Keratinocyte (primary cell): ENCODE data around the gene IL9R. TPM values are rescaled to one million over a fixed set of nuclear protein-coding genes. Genes with fewer than 3 reads are reported as not detected.

Experiments
- DNase-seq: peaks from one replicate; pipeline ENCODE4 v3.0.0-alpha.2; 2011; ENCODE audit warnings: low read depth, missing footprints, low spot score
- FAIRE-seq: peaks from 2 replicates; lab custom pipeline; 2011; peaks lifted over from hg19 to GRCh38; lab: Jason Lieb, UNC
- H2AFZ ChIP-seq: 2 replicates; pipeline ENCODE4 v1.6.0; 2012; ENCODE audit warnings: low read length, control low read depth, inconsistent platforms; ENCODE audit not compliant: control insufficient read depth
- H3K27ac ChIP-seq: 2 replicates; pipeline ENCODE4 v1.5.1; 2011; ENCODE audit warnings: low read length; ENCODE audit not compliant: control insufficient read depth, insufficient read depth
- H3K27me3 ChIP-seq: 3 replicates; pipeline ENCODE4 v1.6.0; 2011; ENCODE audit warnings: low read length; ENCODE audit not compliant: control insufficient read depth, insufficient read depth; ENCODE audit errors: extremely low read depth
- H3K36me3 ChIP-seq, 2 experiments: 2 replicates in 1 of 2; 3 replicates in 1 of 2; pipeline ENCODE4 v1.5.1; 2011; ENCODE audit warnings: low read length in 2 of 2, mild to moderate bottlenecking in 1 of 2; ENCODE audit not compliant: control insufficient read depth in 2 of 2, insufficient read depth in 2 of 2; ENCODE audit errors: extremely low read depth in 1 of 2
- H3K4me1 ChIP-seq: 3 replicates; pipeline ENCODE4 v1.5.1; 2011; ENCODE audit warnings: low read length; ENCODE audit not compliant: control insufficient read depth, insufficient read depth; ENCODE audit errors: extremely low read depth
- H3K4me2 ChIP-seq: 3 replicates; pipeline ENCODE4 v1.6.0; 2011; ENCODE audit warnings: low read depth, low read length; ENCODE audit not compliant: control insufficient read depth, insufficient read depth; ENCODE audit errors: extremely low read depth
- H3K4me3 ChIP-seq, 3 experiments: fragments of 200-600 bp in 1 of 3; sonication (generic) in 1 of 3; 2 replicates in 2 of 3; 3 replicates in 1 of 3; pipeline ENCODE4 v1.5.1; 2011 to 2016; ENCODE audit warnings: low read length in 3 of 3, mild to moderate bottlenecking in 3 of 3, control low read depth in 2 of 3, inconsistent platforms in 1 of 3, low read depth in 1 of 3, mixed read lengths in 1 of 3, mixed run types in 1 of 3, moderate library complexity in 1 of 3; ENCODE audit not compliant: control insufficient read depth in 2 of 3, insufficient read depth in 2 of 3; ENCODE audit errors: extremely low read depth in 1 of 3
- H3K79me2 ChIP-seq: 2 replicates; pipeline ENCODE4 v1.6.0; 2012; ENCODE audit warnings: low read length; ENCODE audit not compliant: control insufficient read depth, insufficient read depth
- H3K9ac ChIP-seq: 3 replicates; pipeline ENCODE4 v1.6.0; 2011; ENCODE audit warnings: low read length; ENCODE audit not compliant: control insufficient read depth, insufficient read depth; ENCODE audit errors: extremely low read depth
- H3K9me1 ChIP-seq: 3 replicates; pipeline ENCODE4 v1.6.0; 2011; ENCODE audit warnings: low read length; ENCODE audit not compliant: control insufficient read depth, insufficient read depth; ENCODE audit errors: extremely low read depth
- H3K9me3 ChIP-seq: 2 replicates; pipeline ENCODE4 v1.5.1; 2012; ENCODE audit warnings: low read depth, low read length; ENCODE audit not compliant: control insufficient read depth
- H4K20me1 ChIP-seq: 3 replicates; pipeline ENCODE4 v1.6.0; 2011; ENCODE audit warnings: low read length; ENCODE audit not compliant: control insufficient read depth, insufficient read depth; ENCODE audit errors: extremely low read depth
- EZH2 ChIP-seq: IDR thresholded peaks from one replicate; pipeline ENCODE4 v1.6.1; 2012; ENCODE audit warnings: inconsistent platforms, mild to moderate bottlenecking, low read length, moderate library complexity
- dilution Hi-C: fragments of 300-500 bp; cut with MboI; formaldehyde crosslinking; loops from one replicate; pipeline ENCODE4 v1.7.0; 2020; ENCODE audit warnings: low sequenced_read_pairs; ENCODE audit not compliant: extremely low pct_ligation_motif_present
- polyA plus RNA-seq, 5 experiments: library from polyadenylated mRNA; depleted of rRNA in 3 of 5; stranded (reverse) in 3 of 5; stranded (forward) in 1 of 5; unstranded in 1 of 5; fragments of >200 nt; gene quantifications; 1 replicate in 1 of 5; 2 replicates in 3 of 5; 3 replicates in 1 of 5; pipeline versions ENCODE4 v1.2.1 to v1.2.3, GENCODE V29; 2011 to 2012; ENCODE audit warnings: missing spikeins in 2 of 5, low read depth in 1 of 5, low replicate concordance in 1 of 5
- TF ChIP-seq, protein P1 (sequence below), 3 experiments: IDR thresholded peaks in 1 of 3; conservative IDR thresholded peaks in 1 of 3; optimal IDR thresholded peaks in 1 of 3; 2 replicates in 2 of 3; 3 replicates in 1 of 3; pipeline versions ENCODE3 to v1.5.1; 2011; ENCODE audit warnings: low read length in 3 of 3, mild to moderate bottlenecking in 3 of 3, moderate library complexity in 2 of 3, control low read depth in 1 of 3, inconsistent platforms in 1 of 3; ENCODE audit not compliant: insufficient read depth in 2 of 3; ENCODE audit errors: extremely low read depth in 1 of 3

The IL9R gene
- polyA plus RNA-seq, 1 donor (not counting 4 experiments of a cell fraction or from before 2014, with no cell fraction given), result 0.45 TPM

DNA sequence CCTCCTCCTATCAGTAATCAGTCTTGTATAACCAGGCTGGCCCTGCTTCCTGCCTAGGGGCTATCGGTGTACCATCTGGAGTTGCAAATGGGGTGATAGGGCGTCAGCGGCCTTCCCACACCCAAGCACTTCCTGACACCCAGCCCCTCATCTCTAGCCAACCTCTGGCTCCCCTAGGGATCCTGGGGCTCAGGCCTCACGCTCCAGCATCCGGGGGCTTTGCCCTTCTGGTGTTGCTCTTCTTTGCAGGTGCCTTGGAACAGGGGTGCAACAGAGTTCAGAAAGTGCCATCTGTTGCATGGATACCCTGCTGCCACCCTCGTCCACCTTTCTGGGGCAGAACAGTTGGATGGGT is 4.1 kb downstream of the IL9R start:
- no peaks in the 10 kb centered on the region for H3K27me3 ChIP-seq
- peak; percentile 50 for DNase-seq
- H3K4me2 ChIP-seq, result peak overlapping the region; percentile 32
- no peaks in the 10 kb centered on the region for H3K79me2 ChIP-seq
- TF ChIP-seq, protein P1, sequence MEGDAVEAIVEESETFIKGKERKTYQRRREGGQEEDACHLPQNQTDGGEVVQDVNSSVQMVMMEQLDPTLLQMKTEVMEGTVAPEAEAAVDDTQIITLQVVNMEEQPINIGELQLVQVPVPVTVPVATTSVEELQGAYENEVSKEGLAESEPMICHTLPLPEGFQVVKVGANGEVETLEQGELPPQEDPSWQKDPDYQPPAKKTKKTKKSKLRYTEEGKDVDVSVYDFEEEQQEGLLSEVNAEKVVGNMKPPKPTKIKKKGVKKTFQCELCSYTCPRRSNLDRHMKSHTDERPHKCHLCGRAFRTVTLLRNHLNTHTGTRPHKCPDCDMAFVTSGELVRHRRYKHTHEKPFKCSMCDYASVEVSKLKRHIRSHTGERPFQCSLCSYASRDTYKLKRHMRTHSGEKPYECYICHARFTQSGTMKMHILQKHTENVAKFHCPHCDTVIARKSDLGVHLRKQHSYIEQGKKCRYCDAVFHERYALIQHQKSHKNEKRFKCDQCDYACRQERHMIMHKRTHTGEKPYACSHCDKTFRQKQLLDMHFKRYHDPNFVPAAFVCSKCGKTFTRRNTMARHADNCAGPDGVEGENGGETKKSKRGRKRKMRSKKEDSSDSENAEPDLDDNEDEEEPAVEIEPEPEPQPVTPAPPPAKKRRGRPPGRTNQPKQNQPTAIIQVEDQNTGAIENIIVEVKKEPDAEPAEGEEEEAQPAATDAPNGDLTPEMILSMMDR (optimal IDR thresholded peaks at IDR 0.05 in 1 of 3, IDR thresholded peaks at IDR 0.05 in 1 of 3, conservative IDR thresholded peaks at IDR 0.05 in 1 of 3; ENCODE audit: extremely low read depth in 1 of 3, insufficient read depth in 2 of 3, low read length in 3 of 3), result no peak
- no peak for TF ChIP-seq EZH2
- H3K9ac ChIP-seq, result no peak overlapping the region
- dilution Hi-C loops, result no loop called here
- no peaks in the 10 kb centered on the region for H4K20me1 ChIP-seq
- FAIRE-seq, result no peak
- peaks cover 36% of the 10 kb centered on the region for H3K4me1 ChIP-seq
- no peak overlapping the region for H3K4me3 ChIP-seq
- H2AFZ ChIP-seq, result no peak overlapping the region
- H3K36me3 ChIP-seq, result no peaks in the 10 kb centered on the region
- no peaks in the 10 kb centered on the region for H3K9me1 ChIP-seq
- H3K27ac ChIP-seq, result no peak overlapping the region
- H3K9me3 ChIP-seq, result no peaks in the 10 kb centered on the region

DNA sequence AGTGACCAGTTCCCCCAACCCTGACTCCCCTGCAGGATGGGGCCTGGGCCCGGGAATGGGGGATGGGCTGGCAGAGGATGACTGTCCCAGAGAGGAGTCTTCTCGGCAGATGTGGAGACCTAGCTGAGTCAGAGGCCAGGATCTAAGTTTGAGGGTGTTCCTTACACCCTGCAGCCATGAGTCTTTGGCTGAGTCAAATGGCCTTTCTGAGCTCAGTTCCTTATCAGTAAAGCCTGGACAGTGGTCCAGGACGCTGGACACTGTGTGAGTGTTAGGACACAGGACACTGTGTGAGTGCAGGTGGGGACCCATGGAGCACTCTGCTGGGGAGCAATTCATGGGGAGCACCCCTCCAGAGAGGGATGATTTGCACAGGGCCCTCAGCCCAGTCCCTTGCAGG is 5.0 kb downstream of the IL9R start:
- no peaks in the 10 kb centered on the region for H3K79me2 ChIP-seq
- DNase-seq (no peak), FAIRE-seq (peak; percentile 43)
- H3K9me1 ChIP-seq, result no peaks in the 10 kb centered on the region
- H3K27ac ChIP-seq, result no peak overlapping the region
- no peak overlapping the region for H3K9ac ChIP-seq
- H3K4me2 ChIP-seq, result no peak overlapping the region
- peaks cover 36% of the 10 kb centered on the region for H3K4me1 ChIP-seq
- no peaks in the 10 kb centered on the region for H3K9me3 ChIP-seq
- no peaks in the 10 kb centered on the region for H4K20me1 ChIP-seq
- no peak overlapping the region for H3K4me3 ChIP-seq
- H3K36me3 ChIP-seq, result no peaks in the 10 kb centered on the region
- H3K27me3 ChIP-seq, result no peaks in the 10 kb centered on the region
- TF ChIP-seq, protein P1 (optimal IDR thresholded peaks at IDR 0.05 in 1 of 3, IDR thresholded peaks at IDR 0.05 in 1 of 3, conservative IDR thresholded peaks at IDR 0.05 in 1 of 3; ENCODE audit: extremely low read depth in 1 of 3, insufficient read depth in 2 of 3, low read length in 3 of 3), result no peak
- TF ChIP-seq EZH2, result no peak
- no peak overlapping the region for H2AFZ ChIP-seq
- dilution Hi-C loops, result no loop called here
